ENCODE results near the gene CXCL11.

The CXCL11 gene

DNA sequence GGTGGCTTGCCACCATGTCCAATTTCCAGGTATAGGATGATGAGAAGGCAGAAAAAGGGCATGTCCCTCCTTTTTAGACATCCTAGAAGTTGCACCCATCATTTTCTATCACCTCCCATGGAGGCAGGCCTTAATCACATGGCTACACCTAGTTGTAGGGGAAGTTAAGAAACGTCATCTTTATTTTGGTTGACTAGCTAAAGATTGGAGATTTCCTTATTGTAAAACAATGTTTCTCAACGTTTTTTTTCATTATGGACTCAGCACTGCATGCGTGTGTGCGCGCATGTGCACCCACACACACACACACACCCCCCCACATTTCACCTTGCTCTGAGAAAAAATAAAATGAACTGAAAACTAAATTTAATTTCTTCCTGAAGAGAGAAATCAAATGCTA is 26.6 kb downstream of the CXCL11 start:
- H3K4me1 ChIP-seq (ENCODE audit: control insufficient read depth, low read length) = no peaks in the 10 kb centered on the region
- TF ChIP-seq, protein P1, sequence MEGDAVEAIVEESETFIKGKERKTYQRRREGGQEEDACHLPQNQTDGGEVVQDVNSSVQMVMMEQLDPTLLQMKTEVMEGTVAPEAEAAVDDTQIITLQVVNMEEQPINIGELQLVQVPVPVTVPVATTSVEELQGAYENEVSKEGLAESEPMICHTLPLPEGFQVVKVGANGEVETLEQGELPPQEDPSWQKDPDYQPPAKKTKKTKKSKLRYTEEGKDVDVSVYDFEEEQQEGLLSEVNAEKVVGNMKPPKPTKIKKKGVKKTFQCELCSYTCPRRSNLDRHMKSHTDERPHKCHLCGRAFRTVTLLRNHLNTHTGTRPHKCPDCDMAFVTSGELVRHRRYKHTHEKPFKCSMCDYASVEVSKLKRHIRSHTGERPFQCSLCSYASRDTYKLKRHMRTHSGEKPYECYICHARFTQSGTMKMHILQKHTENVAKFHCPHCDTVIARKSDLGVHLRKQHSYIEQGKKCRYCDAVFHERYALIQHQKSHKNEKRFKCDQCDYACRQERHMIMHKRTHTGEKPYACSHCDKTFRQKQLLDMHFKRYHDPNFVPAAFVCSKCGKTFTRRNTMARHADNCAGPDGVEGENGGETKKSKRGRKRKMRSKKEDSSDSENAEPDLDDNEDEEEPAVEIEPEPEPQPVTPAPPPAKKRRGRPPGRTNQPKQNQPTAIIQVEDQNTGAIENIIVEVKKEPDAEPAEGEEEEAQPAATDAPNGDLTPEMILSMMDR (IDR thresholded peaks at IDR 0.05; ENCODE audit: low read depth, low read length, poor library complexity, severe bottlenecking) = no peak
- TF ChIP-seq EZH2phosphoT487 (IDR thresholded peaks at IDR 0.05; ENCODE audit: borderline replicate concordance, low read length) = no peak
- no peak overlapping the region for H3K27ac ChIP-seq (ENCODE audit: low read depth, low read length)
- H3K79me2 ChIP-seq (ENCODE audit: control insufficient read depth, low read length) = no peaks in the 10 kb centered on the region
- H3K27me3 ChIP-seq (ENCODE audit: control insufficient read depth, low read length) = peaks cover 18% of the 10 kb centered on the region
- no peaks in the 10 kb centered on the region for H3K9me2 ChIP-seq (replicated peaks; ENCODE audit: control insufficient read depth, low read length)
- no peaks in the 10 kb centered on the region for H3K9me3 ChIP-seq (ENCODE audit: control insufficient read depth, insufficient read depth, low read length)
- no peaks in the 10 kb centered on the region for H4K20me1 ChIP-seq (ENCODE audit: control insufficient read depth, insufficient read depth, low read depth, low read length)
- no peak overlapping the region for H3K4me3 ChIP-seq (ENCODE audit: low read length)
- H3K36me3 ChIP-seq (ENCODE audit: control insufficient read depth, low read length) = no peaks in the 10 kb centered on the region
- H3F3A ChIP-seq (ENCODE audit: control insufficient read depth, insufficient read depth) = no peaks in the 10 kb centered on the region
- no peak overlapping the region for H3K4me2 ChIP-seq (ENCODE audit: low read length)

DNA sequence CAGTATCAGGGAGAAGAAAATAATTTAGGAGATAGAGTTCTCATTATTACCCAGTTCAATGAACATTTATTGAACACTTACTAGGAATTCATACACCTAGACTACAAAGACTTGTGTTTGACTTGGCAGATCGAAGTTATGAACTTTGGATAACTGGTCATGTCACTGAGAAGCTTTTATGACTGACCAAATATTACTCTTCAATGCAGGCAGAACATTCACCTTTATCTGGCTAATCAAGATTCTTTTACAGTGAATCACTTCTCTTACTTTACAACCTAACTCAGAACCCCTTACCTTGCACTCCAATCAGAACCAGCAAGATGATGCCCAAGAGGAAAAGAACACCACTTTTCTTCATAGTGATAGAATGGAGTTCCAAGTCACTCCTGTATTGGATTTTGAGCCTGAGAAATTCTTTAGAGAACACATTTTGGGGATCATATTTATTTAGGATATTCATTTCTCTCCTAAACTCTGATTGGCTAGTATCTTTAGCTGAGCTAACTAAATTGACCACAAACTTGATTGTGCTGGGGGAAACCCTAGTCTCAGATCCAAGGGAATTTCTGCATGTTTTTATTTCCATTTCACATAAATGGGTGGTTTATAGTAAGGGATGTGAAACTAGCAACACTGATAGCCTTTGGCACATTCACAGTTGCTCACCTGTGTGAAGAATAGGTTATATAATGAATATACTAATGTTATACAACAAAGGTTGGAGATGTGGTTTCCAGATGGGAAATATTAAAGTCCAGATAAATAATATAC is 28.6 kb downstream of the CXCL11 start, which contains the start of gene CXCL9:
TSS of gene CXCL9 (minus strand) at position 421 of the 774 bp plus-strand sequence. CDS start at position 361, 60 bp downstream.
- Histone ChIP-seq H3K4me1 (ENCODE audit: control insufficient read depth, low read length) (no peaks in the 10 kb centered on the region), H3K9me3 (ENCODE audit: control insufficient read depth, insufficient read depth, low read length) (no peaks in the 10 kb centered on the region), H3K79me2 (ENCODE audit: control insufficient read depth, low read length) (no peaks in the 10 kb centered on the region), H3K4me2 (ENCODE audit: low read length) (no peak within 1 kb of the TSS), H3K9me2 (replicated peaks; ENCODE audit: control insufficient read depth, low read length) (no peaks in the 10 kb centered on the region), H3K27me3 (ENCODE audit: control insufficient read depth, low read length) (peaks cover 20% of the 10 kb centered on the region), H3K27ac (ENCODE audit: low read depth, low read length) (no peak within 1 kb of the TSS), H3F3A (ENCODE audit: control insufficient read depth, insufficient read depth) (no peaks in the 10 kb centered on the region), H4K20me1 (ENCODE audit: control insufficient read depth, insufficient read depth, low read depth, low read length) (no peaks in the 10 kb centered on the region), H3K4me3 (ENCODE audit: low read length) (no peak within 1 kb of the TSS), H3K36me3 (ENCODE audit: control insufficient read depth, low read length) (no peaks in the 10 kb centered on the region)
- TF ChIP-seq, protein P1 (IDR thresholded peaks at IDR 0.05; ENCODE audit: low read depth, low read length, poor library complexity, severe bottlenecking) = no peak
- no peak for TF ChIP-seq EZH2phosphoT487 (IDR thresholded peaks at IDR 0.05; ENCODE audit: borderline replicate concordance, low read length)

DNA sequence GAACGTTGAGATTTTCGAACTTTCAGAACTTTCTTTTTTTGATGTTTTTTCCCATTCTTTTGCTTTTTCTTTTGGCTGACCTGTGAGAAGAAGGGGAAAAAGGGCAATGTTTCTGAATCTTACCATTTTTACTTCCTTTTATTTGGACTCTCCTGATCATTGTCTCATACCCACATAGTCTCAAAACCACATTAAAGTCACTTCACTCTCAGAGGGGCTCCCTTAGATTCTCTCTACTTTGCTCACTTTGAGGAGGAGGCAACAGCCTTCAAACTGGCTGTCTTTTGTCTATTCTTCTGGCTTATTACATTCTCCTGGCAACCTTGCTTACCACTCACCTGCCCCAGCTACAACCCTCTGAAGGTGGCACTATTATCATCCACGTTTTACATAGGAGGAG is 32.2 kb downstream of the CXCL11 start:
- H3K27me3 ChIP-seq (ENCODE audit: control insufficient read depth, low read length) = peaks cover 28% of the 10 kb centered on the region
- H4K20me1 ChIP-seq (ENCODE audit: control insufficient read depth, insufficient read depth, low read depth, low read length) = no peaks in the 10 kb centered on the region
- no peak overlapping the region for H3K4me3 ChIP-seq (ENCODE audit: low read length)
- no peak overlapping the region for H3K4me2 ChIP-seq (ENCODE audit: low read length)
- no peaks in the 10 kb centered on the region for H3K36me3 ChIP-seq (ENCODE audit: control insufficient read depth, low read length)
- no peaks in the 10 kb centered on the region for H3K9me2 ChIP-seq (replicated peaks; ENCODE audit: control insufficient read depth, low read length)
- H3K79me2 ChIP-seq (ENCODE audit: control insufficient read depth, low read length) = no peaks in the 10 kb centered on the region
- H3K9me3 ChIP-seq (ENCODE audit: control insufficient read depth, insufficient read depth, low read length) = no peaks in the 10 kb centered on the region
- no peaks in the 10 kb centered on the region for H3K4me1 ChIP-seq (ENCODE audit: control insufficient read depth, low read length)
- no peaks in the 10 kb centered on the region for H3F3A ChIP-seq (ENCODE audit: control insufficient read depth, insufficient read depth)
- no peak overlapping the region for H3K27ac ChIP-seq (ENCODE audit: low read depth, low read length)
- TF ChIP-seq, protein P1 (IDR thresholded peaks at IDR 0.05; ENCODE audit: low read depth, low read length, poor library complexity, severe bottlenecking) = no peak
- no peak for TF ChIP-seq EZH2phosphoT487 (IDR thresholded peaks at IDR 0.05; ENCODE audit: borderline replicate concordance, low read length)
